Stimulated activated naive CD4-positive, alpha-beta T cell (primary cell): ENCODE results near the gene UACA.
"Not testable (repeated sequence)": the region's sequence is repeated elsewhere in the genome, so short reads cannot be mapped to it uniquely, and the experiment has no call there.

Experiments
- DNase-seq, 6 experiments: peaks; one replicate each; lab custom pipeline; 2025; lab: John Stamatoyannopoulos, UW

Gene UACA

GRCh38 chr15:70628549-70628896 lies 134.8 kb downstream of the UACA start:
- DNase-seq = no peak

- no peak for DNase-seq
Measured at GRCh38 chr15:70627734-70628548, 135.4 kb downstream of the UACA start.

GRCh38 chr15:70627322-70627721 lies 136.0 kb downstream of the UACA start:
- DNase-seq = no peak

GRCh38 chr15:70625438-70625837 lies 137.9 kb downstream of the UACA start:
- no peak for DNase-seq

GRCh38 chr15:70625011-70625410 lies 138.3 kb downstream of the UACA start:
- DNase-seq = no peak

GRCh38 chr15:70618929-70619328 lies 144.4 kb downstream of the UACA start:
- DNase-seq = no peak

- DNase-seq = no peak
Measured at GRCh38 chr15:70617911-70618287, 145.5 kb downstream of the UACA start.

- no peak for DNase-seq
Measured at GRCh38 chr15:70617076-70617910, 146.1 kb downstream of the UACA start.

- not testable (repeated sequence) for DNase-seq
Measured at GRCh38 chr15:70616311-70616756, 147.0 kb downstream of the UACA start.

- DNase-seq = no peak
Measured at GRCh38 chr15:70615435-70616310, 147.7 kb downstream of the UACA start.

GRCh38 chr15:70614221-70614620 lies 149.1 kb downstream of the UACA start:
- no peak for DNase-seq

GRCh38 chr15:70613271-70613670 lies 150.1 kb downstream of the UACA start:
- no peak for DNase-seq

- DNase-seq = no peak
Measured at GRCh38 chr15:70611286-70611685, 152.1 kb downstream of the UACA start.

GRCh38 chr15:70610541-70610940 lies 152.8 kb downstream of the UACA start:
- DNase-seq = no peak

GRCh38 chr15:70609889-70610288 lies 153.5 kb downstream of the UACA start:
- no peak for DNase-seq

- no peak for DNase-seq
Measured at GRCh38 chr15:70608144-70608543, 155.2 kb downstream of the UACA start.

- DNase-seq = no peak
Measured at GRCh38 chr15:70605606-70606410, 157.6 kb downstream of the UACA start.

GRCh38 chr15:70604666-70605315 lies 158.6 kb downstream of the UACA start:
- DNase-seq = no peak
